GM12872 (cell line): ENCODE measurements around the gene NOS1AP.

Experiments used
- CTCF ChIP-seq: IDR thresholded peaks from 3 replicates; pipeline ENCODE4 v1.5.1; 2011; ENCODE audit warnings: low read depth, mild to moderate bottlenecking, low read length, moderate library complexity; ENCODE audit not compliant: insufficient read depth

Gene NOS1AP

GRCh38 chr1:162161916-162162550, 92.5 kb downstream of the NOS1AP start:
- TF ChIP-seq CTCF, result no peak

GRCh38 chr1:162165528-162165927, 96.0 kb downstream of the NOS1AP start:
- no peak for TF ChIP-seq CTCF

GRCh38 chr1:162166917-162167615, 97.6 kb downstream of the NOS1AP start:
- TF ChIP-seq CTCF, result no peak

- TF ChIP-seq CTCF, result no peak
These were observed 98.8 kb downstream of the NOS1AP start for GRCh38 chr1:162168261-162168660.

- TF ChIP-seq CTCF, result no peak
These were observed 99.7 kb downstream of the NOS1AP start for GRCh38 chr1:162169031-162169790.

GRCh38 chr1:162171111-162171510, 101.6 kb downstream of the NOS1AP start:
- TF ChIP-seq CTCF, result no peak

GRCh38 chr1:162172311-162173102, 103.0 kb downstream of the NOS1AP start:
- TF ChIP-seq CTCF, result no peak
